Endothelial cell of umbilical vein (primary cell): ENCODE measurements around the gene GAPVD1. TPM values are rescaled to one million over a fixed set of nuclear protein-coding genes. Genes with fewer than 3 reads are reported as not detected.

ENCODE experiments used
- BruUV-seq: library from RNA; stranded (reverse); fragments of 400-500 nt; replicated peaks from 2 replicates; lab custom pipeline; 2021; lab: Mats Ljungman, UMichigan
- CTCF ChIA-PET: fragments of 300-600, 350-600 bp; sonication (Branson Sonifier 250); formaldehyde crosslinking; loops from one replicate; lab custom pipeline; 2021; ENCODE audit warnings: antibody characterized with exemption, inconsistent platforms; lab: Charles Lee
- POLR2A ChIA-PET: fragments of 300-600, 350-600 bp; sonication (Branson Sonifier 250); formaldehyde crosslinking; loops from one replicate; lab custom pipeline; 2021; ENCODE audit warnings: antibody characterized with exemption, inconsistent platforms; lab: Charles Lee
- DNase-seq: peaks from one replicate; pipeline ENCODE4 v3.0.0-alpha.2; 2011; ENCODE audit warnings: low read depth, low spot score
- FAIRE-seq: peaks from 2 replicates; lab custom pipeline; 2011; peaks lifted over from hg19 to GRCh38; lab: Jason Lieb, UNC
- H2AFZ ChIP-seq: 2 replicates; pipeline ENCODE4 v1.6.0; 2012; ENCODE audit warnings: low read depth, low read length, control low read depth, inconsistent platforms
- H3K27ac ChIP-seq: 2 replicates; pipeline ENCODE4 v1.5.1; 2011; ENCODE audit warnings: low read depth, mild to moderate bottlenecking, control low read depth, low read length, moderate library complexity; ENCODE audit not compliant: insufficient read depth
- H3K27me3 ChIP-seq, 2 experiments: 2 replicates each; pipeline versions ENCODE4 v1.6.0 to v1.6.1; 2011; ENCODE audit warnings: low read length in 2 of 2, mixed read lengths in 1 of 2; ENCODE audit not compliant: control insufficient read depth in 2 of 2, insufficient read depth in 2 of 2
- H3K36me3 ChIP-seq, 2 experiments: 2 replicates in 1 of 2; 3 replicates in 1 of 2; pipeline ENCODE4 v1.5.1; 2011; ENCODE audit warnings: low read length in 2 of 2, mild to moderate bottlenecking in 1 of 2, moderate library complexity in 1 of 2; ENCODE audit not compliant: control insufficient read depth in 2 of 2, insufficient read depth in 2 of 2; ENCODE audit errors: extremely low read depth in 1 of 2
- H3K4me1 ChIP-seq: 3 replicates; pipeline ENCODE4 v1.5.1; 2011; ENCODE audit warnings: mild to moderate bottlenecking, low read length; ENCODE audit not compliant: control insufficient read depth, insufficient read depth; ENCODE audit errors: extremely low read depth
- H3K4me2 ChIP-seq: 2 replicates; pipeline ENCODE4 v1.6.1; 2011; ENCODE audit warnings: low read length, control low read depth, mixed read lengths; ENCODE audit not compliant: insufficient read depth
- H3K4me3 ChIP-seq, 3 experiments: fragments of 200-600 bp in 1 of 3; sonication (generic), shearing (Covaris generic) in 1 of 3; replicated peaks in 1 of 3; 2 replicates each; pipeline ENCODE4 v1.5.1; 2011 to 2016; ENCODE audit warnings: control low read depth in 3 of 3, low read length in 3 of 3, mild to moderate bottlenecking in 2 of 3, inconsistent platforms in 1 of 3, low read depth in 1 of 3, moderate library complexity in 1 of 3; ENCODE audit not compliant: insufficient read depth in 1 of 3
- H3K79me2 ChIP-seq: 2 replicates; pipeline ENCODE4 v1.6.0; 2012; ENCODE audit warnings: low read length, inconsistent platforms; ENCODE audit not compliant: control insufficient read depth, insufficient read depth
- H3K9ac ChIP-seq: replicated peaks from 2 replicates; pipeline ENCODE3; 2011; ENCODE audit warnings: low read length, control low read depth; ENCODE audit not compliant: insufficient read depth; ENCODE audit errors: extremely low read depth
- H3K9me1 ChIP-seq: replicated peaks from 3 replicates; pipeline ENCODE4 v1.6.0; 2011; ENCODE audit warnings: mild to moderate bottlenecking, low read length; ENCODE audit not compliant: control insufficient read depth, insufficient read depth; ENCODE audit errors: extremely low read depth
- H3K9me3 ChIP-seq: replicated peaks from 2 replicates; pipeline ENCODE4 v1.5.1; 2012; ENCODE audit warnings: low read length, inconsistent platforms; ENCODE audit not compliant: control insufficient read depth, insufficient read depth
- H4K20me1 ChIP-seq: replicated peaks from 2 replicates; pipeline ENCODE3; 2011; ENCODE audit warnings: mild to moderate bottlenecking, low read length; ENCODE audit not compliant: control insufficient read depth, insufficient read depth; ENCODE audit errors: extremely low read depth
- CTCF ChIP-seq, 2 donors: IDR thresholded peaks; 1 replicate in 1 of 2; 2 replicates in 1 of 2; pipeline ENCODE4 v1.5.1; 2011; ENCODE audit warnings: low read length in 2 of 2, mild to moderate bottlenecking in 2 of 2, moderate library complexity in 2 of 2, control low read depth in 1 of 2, inconsistent platforms in 1 of 2, low read depth in 1 of 2; ENCODE audit not compliant: insufficient read depth in 1 of 2; ENCODE audit errors: extremely low read depth in 1 of 2
- EZH2 ChIP-seq: IDR thresholded peaks from 2 replicates; pipeline ENCODE4 v1.6.1; 2012; ENCODE audit warnings: borderline replicate concordance, low read depth, mild to moderate bottlenecking, moderate library complexity, low read length, inconsistent platforms; ENCODE audit not compliant: severe bottlenecking
- FOS ChIP-seq: IDR thresholded peaks from 2 replicates; pipeline ENCODE4 v1.6.1; 2011; ENCODE audit warnings: mild to moderate bottlenecking, low read length, moderate library complexity, borderline replicate concordance; ENCODE audit not compliant: insufficient read depth
- GATA2 ChIP-seq: IDR thresholded peaks from 2 replicates; pipeline ENCODE4 v1.7.0; 2011; ENCODE audit warnings: low read depth, mild to moderate bottlenecking, moderate library complexity, mixed read lengths, low read length; ENCODE audit not compliant: insufficient read length, insufficient read depth
- JUN ChIP-seq: IDR thresholded peaks from 2 replicates; pipeline ENCODE4 v1.6.1; 2011; ENCODE audit warnings: borderline replicate concordance, low read depth; ENCODE audit not compliant: insufficient read length, insufficient read depth
- MAX ChIP-seq: IDR thresholded peaks from 2 replicates; pipeline ENCODE4 v1.6.1; 2011; ENCODE audit not compliant: insufficient read depth, insufficient read length
- MYC ChIP-seq: IDR thresholded peaks from one replicate; pipeline ENCODE4 v1.6.1; 2011; ENCODE audit warnings: mild to moderate bottlenecking, low read depth, low read length
- POLR2A ChIP-seq: IDR thresholded peaks from 2 replicates; pipeline ENCODE4 v1.6.1; 2012; ENCODE audit warnings: low read depth, mild to moderate bottlenecking, control low read depth, low read length
- POLR2AphosphoS5 ChIP-seq: IDR thresholded peaks from 2 replicates; pipeline ENCODE4 v1.6.1; 2012; ENCODE audit warnings: low read depth, mild to moderate bottlenecking, control low read depth, low read length, moderate library complexity; ENCODE audit not compliant: insufficient read depth
- dilution Hi-C: fragments of 300-500 bp; cut with MboI; formaldehyde crosslinking; loops from one replicate; pipeline ENCODE4 v1.15.0; 2019; ENCODE audit warnings: low sequenced_read_pairs; ENCODE audit not compliant: extremely low pct_ligation_motif_present
- intact Hi-C: fragments of 100-400 bp; cut with micrococcal nuclease; formaldehyde crosslinking; loops from one replicate; pipeline ENCODE4 v1.10.0; 2022
- polyA plus RNA-seq, 4 experiments: library from polyadenylated mRNA; depleted of rRNA in 3 of 4; stranded (reverse) in 3 of 4; unstranded in 1 of 4; fragments of >200 nt; gene quantifications; 2 replicates each; pipeline versions ENCODE4 v1.2.1 to v1.2.3, GENCODE V29; 2011 to 2012; ENCODE audit warnings: missing spikeins in 1 of 4
- total RNA-seq: library from RNA; stranded (reverse); gene quantifications from 2 replicates; pipeline ENCODE4 v1.2.3, GENCODE V29; 2021

GAPVD1 gene
- total and polyA plus RNA-seq, 2 donors (not counting 3 experiments of a cell fraction or from before 2014, with no cell fraction given): 10.7 to 53.2 TPM

GRCh38 chr9:125388978-125389377, 127.4 kb downstream of the GAPVD1 start:
- no peaks in the 10 kb centered on the region for H3K36me3 ChIP-seq
- dilution Hi-C loops (no loop called here), intact Hi-C loops (no loop called here)
- H3K27ac ChIP-seq: no peak overlapping the region
- FAIRE-seq: no peak
- no peak overlapping the region for H2AFZ ChIP-seq
- H3K9me3 ChIP-seq: no peaks in the 10 kb centered on the region
- H3K4me2 ChIP-seq: no peak overlapping the region
- H3K4me1 ChIP-seq: no peaks in the 10 kb centered on the region
- no peaks in the 10 kb centered on the region for H3K27me3 ChIP-seq
- DNase-seq: no peak
- no peaks in the 10 kb centered on the region for H4K20me1 ChIP-seq
- BruUV-seq: no TSS peak
- no peak overlapping the region for H3K9ac ChIP-seq
- no peak overlapping the region for H3K4me3 ChIP-seq
- CTCF ChIA-PET: no interaction called here
- no peaks in the 10 kb centered on the region for H3K9me1 ChIP-seq
- TF ChIP-seq MYC (no peak), POLR2A (no peak), JUN (no peak), GATA2 (no peak), POLR2AphosphoS5 (no peak), CTCF (IDR thresholded peaks at IDR 0.05; ENCODE audit: extremely low read depth in 1 of 2, insufficient read depth in 1 of 2, low read depth in 1 of 2, low read length in 2 of 2) (no peak), MAX (no peak), EZH2 (no peak), FOS (no peak)
- POLR2A ChIA-PET: no interaction called here
- H3K79me2 ChIP-seq: no peaks in the 10 kb centered on the region
